ENCODE data around the gene MED8.
"Not testable (repeated sequence)": the region's sequence is repeated elsewhere in the genome, so short reads cannot be mapped to it uniquely, and the experiment has no call there.

MED8 gene

DNA sequence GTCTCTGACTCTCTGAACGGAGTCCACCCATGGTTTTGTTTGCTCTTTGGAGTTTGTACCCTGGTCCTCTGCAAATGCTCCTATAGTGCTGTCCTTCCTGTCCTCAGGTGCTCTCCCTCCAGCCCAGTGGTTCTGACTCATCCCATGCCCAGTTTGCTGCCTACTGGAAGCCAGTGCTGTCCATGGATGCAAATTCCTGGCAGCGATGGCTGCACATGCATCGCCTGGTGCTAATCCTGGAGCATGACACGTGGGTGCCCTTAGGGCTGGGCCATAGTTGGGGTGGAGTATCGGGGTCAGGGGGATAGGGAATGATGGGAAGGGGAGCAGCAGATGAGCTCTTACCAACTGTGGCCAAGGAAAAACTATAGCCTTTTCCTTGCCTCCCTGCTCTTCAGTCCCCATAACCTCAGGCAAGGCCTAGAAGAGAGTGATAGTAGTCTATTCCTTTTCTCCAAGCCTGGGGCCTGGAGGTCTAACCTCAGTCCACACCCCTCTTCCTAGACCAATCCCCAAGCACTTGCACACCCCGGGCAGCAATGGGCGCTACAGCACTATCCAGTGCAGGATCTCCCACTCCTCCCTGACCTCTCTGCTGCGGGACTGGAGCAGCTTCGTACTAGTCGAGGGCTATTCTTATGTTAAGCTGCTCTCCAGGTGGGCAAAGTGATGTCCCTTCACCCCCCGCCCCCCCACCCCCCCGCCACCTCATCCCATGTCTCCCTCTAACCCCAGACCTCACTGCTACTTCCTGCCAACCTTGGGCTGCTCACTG lies 32.6 kb upstream of the MED8 start:
- no peak for DNase-seq

DNA sequence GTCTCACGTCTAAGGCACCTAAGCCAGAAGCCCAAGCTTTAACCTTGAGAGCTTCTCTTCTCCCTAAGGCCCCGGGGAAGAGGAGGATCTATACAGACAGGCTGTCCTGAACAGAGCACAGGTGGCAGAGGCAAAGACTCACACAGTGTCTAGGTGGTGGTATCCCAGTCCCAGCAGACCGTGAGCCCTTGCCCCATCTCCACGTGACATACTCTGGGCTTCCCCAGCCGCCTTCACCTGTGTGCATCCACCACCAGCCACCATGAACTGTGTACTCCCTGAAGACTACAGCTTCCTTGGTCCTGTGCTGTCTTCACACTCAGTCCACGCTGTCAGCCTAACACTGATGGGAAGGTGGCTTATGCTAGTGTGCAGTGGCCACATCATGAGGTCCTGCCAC lies 31.8 kb upstream of the MED8 start:
- no peak for DNase-seq

DNA sequence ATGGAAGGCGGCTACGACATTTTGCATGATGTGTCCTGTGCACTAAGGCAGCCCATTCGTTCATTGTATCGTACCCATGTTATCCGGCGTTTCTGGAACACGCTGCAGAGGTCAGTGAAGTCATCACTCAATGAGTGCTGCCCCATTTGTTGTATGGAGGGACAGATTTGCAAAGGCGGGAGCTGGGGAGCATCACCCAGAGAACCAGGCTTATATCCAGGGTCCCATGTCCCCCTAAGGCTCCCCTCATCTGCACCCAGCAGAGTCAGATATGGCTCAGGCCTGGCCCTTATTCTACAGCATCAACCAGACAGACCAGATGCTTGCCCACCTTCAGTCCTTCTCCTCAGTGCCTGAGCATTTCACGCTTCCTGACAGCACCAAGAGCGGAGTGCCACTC lies 31.3 kb upstream of the MED8 start:
- no peak for DNase-seq

DNA sequence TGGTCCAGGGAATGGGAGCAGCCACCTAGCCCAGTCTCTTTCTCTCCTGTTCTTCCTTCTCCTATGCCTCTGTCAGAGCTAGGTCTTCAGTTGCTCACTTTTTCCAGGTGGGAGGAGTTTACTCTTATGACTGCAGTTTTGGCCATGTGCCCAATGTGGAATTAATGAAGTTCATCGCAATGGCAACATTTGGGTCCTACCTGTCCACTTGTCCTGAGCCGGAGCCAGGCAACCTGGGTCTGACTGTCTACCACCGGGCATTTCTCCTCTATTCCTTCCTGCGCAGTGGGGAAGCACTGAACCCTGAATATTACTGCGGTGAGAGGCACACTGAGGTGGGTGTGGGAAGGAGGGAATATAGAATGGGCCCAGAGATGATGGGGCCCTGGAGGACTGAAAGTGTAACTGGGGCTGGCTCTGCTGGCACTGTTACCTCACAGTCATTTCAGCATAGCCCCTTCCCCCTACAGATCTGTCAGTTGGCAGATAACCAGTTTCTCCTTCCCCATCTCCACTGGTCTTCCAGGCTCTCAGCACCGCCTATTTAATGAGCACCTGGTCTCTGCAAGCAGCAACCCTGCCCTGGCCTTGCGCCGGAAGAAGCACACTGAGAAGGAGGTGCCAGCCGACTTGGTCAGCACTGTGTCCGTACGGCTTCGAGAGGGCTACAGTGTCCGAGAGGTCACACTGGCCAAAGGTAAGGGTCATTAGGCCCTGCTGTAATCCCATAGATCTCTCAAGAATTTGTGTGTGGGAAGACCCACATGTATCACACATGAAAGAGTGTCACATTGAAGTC lies 30.2 kb upstream of the MED8 start:
- DNase-seq = no peak

DNA sequence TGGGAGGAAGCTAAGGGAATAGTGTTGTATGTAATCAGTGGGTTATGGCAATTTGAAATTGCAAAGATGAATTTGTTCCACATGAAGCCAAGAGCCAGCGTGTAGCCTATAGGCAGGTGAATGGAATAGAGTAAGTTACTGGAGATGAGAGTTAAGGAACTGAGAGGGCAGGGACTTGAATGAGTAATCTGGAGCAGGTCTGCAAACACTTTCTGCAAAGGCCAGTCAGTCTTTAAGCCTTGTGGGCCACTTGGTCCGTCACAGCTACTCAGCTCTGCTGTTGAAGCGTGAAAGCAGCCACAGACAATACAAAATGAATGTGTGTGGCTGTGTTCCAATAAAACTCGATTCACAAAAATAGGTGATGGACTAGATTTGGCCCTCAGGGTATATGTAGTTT lies 29.3 kb upstream of the MED8 start:
- DNase-seq = no peak

DNA sequence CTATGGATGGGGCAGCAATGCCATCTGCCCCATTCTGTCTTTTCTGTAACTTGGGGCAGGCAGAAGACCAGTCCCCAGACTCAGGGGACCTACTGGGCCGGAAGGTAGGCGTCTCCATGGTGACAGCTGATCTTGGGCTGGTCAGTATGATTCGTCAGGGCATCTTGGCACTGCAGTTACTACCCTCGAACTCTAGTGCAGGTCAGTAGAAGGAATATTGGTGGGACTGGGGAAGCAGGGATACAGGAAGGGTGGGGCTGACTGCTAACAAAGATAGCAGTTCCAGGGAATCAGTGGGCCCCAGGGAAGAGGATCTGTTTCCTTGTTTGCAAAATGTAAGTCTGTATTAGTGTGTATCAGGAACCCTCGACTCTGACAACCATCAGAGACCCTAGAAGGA lies 26.3 kb upstream of the MED8 start:
- DNase-seq = no peak

DNA sequence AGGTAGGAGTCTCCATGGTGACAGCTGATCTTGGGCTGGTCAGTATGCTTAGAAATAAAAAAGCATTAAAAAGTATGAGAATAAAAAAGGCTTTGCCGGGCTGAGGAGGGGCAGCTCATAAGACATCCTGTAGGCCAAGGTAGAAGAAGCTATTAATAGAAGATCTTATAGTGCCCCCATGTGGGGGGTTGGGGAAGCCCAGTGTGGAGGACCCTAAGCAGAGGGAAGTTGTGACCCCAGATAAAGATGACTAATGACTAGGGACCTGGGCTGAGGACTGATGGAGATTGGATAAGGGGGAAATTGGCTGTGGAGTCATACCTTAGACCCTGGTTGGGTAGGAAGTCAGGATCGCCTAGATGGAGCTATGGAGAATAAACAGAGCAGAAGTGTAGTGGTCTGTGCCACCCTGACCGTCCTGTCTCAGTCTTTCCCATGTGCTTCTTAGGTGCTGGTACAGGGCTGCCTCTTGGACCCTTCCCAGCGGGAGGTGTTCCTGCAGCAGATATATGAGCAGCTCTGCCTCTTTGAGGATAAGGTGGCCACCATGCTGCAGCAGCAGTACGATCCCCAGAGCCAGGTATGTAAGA lies 25.1 kb upstream of the MED8 start:
- peak; percentile 62 to 74 for DNase-seq

DNA sequence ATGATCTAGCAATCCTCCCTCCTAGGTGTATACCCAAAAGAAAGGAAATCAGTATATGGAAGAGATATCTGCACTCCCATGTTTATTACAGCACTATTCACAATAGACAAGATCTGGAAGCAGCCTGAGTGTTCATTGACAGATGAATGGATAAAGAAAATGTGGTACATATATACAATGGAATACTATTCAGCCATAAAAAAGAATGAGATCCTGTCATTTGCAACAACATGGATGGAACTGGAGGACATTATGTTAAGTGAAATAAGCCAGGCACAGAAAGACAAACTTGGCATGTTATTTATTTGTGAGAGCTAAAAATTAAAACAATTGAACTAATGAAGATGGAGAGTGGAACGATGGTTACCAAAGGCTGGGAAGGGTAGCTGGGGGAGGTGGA lies 23.8 kb upstream of the MED8 start:
- DNase-seq = not testable (repeated sequence)

DNA sequence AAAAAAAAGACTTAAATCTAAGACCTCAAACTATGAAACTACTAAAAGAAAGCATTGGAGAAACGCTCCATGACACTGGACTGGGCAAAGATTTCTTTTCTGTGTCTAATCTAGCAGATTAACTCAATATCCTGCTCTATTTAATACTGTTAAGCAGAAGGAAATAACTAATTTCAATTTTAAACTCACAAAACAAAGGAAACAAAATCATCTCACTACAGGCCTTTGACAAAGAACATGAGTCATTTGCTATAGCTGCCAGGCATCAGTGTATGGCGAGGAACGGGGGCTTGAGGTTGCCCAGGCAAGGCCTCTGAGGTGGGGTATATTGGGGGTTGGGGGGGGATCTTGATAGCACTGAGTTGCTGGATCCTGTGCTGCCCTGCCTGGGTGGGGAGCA lies 21.0 kb upstream of the MED8 start:
- no peak for DNase-seq

DNA sequence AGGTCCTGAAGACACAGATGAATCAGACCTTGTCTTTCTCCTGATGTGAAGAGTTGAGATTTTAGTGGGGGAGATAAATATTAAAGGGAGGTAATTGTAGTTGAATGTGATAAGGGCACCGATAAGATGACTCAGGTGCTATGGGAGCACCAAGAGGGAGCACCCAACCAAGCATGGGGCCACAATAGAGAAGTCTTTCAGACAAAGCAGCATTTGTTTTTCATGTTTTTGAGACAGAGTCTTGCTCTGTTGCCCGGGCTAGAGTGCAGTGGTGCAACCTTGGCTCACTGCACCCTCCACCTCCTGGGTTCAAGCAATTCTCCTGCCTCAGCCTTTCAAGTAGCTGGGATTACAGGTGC lies 16.3 kb upstream of the MED8 start:
- DNase-seq = no peak

DNA sequence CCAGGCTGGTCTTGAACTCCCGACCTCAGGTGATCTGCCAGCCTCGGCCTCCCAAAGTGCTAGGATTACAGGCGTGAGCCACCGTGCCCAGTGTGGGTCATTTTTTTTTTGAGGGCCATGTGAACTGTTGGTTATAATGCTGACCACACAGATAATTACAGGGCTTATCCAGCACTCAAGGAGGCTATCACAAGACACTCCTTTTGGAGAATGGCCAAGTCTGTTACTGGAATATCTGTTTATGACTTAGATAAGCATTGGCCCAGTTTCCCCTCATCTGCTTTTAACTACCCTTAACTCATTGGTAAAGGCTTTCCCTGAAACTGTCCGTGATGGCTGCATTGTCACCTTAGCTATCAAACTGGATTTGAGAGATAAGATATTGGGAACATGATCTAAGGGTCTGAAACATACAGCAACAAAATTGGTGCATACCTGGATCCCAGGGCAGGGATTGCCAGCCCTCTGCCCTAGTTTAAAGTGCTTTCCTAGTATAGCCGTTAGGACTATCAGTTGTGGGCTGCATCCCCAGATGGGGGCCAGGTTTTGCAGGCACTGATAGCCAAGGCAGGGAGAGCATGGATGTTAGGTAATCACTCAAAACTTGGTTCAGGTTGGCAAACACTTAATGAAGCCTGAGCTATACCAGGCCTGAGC lies 15.7 kb upstream of the MED8 start:
- DNase-seq = no peak

DNA sequence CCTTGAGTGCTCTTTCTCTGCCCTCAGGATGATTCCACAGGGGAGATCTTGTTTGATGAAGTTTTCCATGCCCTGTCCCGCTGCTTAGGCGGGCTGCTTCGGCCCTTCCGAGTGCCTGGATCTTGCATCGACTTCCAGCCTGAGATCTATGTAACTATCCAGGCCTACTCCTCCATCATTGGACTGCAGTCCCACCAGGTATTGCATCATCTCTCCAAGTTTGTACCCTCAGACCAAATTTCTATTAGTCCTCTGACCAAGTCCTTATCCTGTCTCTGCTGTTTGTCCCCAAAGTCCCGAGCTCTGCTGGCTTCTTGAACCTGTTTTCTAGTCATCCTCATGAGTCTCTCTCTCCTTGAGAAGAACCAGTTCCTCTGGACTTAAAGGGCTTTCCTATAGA lies 14.8 kb upstream of the MED8 start:
- DNase-seq = no peak

DNA sequence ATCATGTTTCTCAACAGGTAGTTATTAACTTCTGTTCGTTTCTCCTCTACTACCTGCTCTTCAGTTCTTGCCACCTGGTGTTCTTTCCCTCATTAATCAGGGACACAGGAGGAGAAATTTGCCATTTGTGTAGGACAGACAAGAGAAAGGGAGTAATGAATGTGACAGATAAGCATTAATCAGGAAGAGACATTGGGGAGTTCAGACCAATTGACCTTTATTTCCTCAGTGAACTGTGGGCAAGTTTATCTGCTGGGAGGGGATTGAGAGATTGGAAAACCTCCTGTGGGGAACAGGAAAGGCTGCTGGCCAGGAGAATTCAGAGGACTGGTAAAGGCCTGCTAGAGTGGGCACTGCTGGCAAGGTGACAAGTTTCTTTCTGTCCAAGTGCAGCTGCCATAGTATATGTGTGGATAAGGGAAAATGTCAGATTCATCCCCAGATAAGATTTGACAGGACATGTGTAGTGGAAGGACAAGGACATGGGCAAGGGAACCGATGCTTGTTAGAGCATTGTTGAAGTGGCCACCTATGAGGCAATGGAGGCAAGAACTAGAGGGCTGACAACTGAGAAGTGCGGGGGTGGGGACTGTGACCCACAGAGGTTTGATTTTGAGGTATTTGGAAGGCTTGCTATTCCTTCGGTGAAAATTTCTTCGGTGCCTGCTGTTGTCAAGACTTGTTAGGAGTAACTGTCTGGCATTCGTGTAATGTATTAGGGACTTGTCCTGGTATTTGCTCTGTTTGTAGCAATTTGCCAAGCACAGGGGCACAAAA lies 12.7 kb upstream of the MED8 start:
- no peak for DNase-seq

DNA sequence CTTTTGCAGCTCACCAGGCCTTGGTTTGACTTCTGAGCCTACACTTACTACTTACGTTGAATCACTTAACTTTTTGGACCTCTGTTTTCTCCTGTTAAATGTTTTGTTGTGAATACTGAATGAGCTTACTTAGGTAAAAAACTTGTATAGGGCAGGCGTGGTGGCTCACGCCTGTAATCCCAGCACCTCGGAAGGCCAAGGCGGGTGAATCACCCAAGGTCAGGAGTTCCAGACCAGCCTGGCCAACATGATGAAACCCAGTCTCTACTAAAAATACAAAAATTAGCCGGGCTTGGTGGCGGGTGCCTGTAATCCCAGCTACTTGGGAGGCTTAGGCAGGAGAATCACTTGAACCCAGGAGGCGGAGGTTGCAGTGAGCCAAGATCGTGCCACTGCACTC lies 10.8 kb upstream of the MED8 start:
- not testable (repeated sequence) for DNase-seq

DNA sequence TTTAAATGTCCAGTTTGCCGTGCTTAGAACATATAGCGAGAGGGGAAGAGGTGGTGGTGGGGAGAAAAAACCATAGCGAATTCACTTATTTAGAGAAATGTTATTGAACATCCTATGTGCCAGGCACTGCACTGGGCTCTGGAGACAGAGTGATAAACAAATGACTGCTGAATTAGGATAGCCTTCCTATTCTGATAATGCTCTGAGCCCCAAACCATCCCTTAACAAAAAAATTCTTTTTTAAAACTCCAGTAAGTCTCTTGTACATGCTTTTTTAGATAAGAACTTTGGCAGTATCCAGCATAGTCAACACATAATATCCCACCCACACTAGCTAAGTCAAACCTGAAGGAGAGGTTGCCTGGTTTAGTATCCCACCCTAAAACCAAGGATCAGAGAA lies 8.6 kb upstream of the MED8 start:
- DNase-seq = no peak

DNA sequence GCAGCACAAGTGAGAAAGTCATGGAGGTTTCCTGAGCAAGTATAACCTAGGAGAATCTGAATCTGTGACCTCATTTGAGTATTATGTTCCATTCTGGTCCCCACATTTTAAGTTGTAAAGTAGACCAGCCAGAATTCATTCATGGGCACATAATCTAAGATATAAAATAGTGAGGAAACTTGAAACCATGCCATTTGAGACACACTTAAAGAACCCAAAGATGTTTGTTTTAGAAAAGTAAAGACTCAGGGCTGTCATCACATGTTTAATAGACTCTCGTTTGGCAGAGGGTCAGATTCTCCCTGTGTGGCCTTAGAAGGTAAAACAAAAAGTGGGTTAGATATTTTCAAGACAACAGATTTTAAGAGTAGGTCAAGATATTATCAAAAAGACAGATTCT lies 6.5 kb upstream of the MED8 start:
- DNase-seq = no peak

DNA sequence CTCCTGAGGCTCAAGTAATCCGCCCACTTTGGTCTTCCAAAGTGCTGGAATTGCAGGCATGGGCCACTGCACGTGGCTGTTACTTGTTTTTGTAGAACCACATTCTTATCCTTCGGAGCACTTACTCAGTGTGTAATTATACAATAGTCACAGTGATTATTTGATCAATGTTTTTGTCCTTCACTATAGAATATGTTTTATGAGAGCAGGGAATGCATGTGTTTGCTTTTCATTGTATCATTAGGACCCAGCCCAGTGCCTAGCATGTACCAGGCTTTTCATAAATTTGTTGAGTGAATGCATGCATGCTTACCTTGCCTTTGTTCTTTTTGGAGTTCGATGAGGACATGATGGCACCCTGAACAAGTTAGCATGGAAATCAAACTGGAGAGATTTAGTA lies 5.9 kb upstream of the MED8 start:
- no peak for DNase-seq

DNA sequence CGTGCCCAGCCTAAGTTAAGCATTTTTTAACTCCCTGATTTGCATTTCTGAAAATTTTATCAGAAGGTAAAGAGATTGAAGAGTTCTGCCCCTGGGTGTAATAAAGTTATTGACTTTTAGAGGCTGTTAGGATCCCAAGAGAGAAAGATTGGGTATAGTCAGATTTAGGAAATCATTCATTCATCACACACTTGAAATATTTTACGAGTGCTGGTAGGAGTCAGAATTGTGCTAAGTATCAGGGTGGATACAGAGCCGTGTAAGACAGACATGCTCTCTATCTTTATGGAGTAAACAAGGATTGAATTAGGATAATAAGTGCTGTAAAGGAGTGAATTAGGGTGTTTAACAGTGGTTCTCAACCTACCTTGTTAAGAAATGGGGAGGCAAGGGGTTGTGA lies 3.1 kb upstream of the MED8 start:
- no peak for DNase-seq

DNA sequence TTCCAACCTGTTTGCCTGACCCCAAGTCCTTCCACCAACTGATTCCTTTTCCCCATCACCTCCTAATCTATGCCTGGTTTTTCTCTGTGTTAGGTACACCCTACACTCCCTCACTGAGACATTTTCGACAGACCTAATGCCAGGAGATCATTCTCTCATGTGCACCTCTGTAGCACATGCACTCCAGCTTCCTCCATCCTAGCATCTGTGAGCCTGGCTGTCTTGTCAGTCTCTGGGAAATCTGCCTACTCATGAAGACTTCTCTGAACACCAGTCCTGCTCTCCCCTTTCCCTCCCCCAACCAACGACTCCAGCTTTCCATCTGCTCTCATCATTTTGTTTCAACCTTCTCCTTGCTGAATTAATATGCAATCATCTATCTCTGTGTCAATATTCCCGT lies 987 bp downstream of the MED8 start:
- no peak for DNase-seq

DNA sequence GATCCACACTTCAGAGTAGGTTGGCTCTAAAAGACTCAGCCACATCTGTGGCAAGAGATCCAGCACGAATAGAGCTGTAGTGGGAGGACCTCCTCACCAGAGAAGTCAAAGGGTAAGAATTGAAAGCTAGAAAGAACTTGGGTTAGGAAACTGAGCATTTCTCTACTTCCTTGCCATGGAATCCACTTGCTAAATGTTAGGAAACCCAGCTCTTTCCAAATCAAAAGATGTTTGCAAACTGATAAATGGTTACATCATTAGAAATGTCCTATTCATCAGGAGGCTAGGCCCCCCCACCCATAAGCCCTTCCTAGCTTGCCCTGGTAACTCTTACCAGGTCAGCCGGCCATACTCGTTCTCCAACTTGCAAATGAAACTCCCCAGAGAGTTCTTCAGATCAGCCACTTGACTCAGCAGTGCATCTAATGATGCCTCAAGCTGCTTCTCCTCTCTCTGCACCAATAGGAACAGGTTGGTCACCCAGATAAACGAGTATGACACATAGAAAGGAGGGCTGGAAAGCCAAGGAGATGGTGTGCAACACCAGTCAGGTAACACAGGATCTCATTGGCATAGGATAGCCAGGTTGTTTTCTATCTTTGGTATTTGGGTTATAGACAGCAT lies 1.5 kb downstream of the MED8 start:
- DNase-seq = no peak

DNA sequence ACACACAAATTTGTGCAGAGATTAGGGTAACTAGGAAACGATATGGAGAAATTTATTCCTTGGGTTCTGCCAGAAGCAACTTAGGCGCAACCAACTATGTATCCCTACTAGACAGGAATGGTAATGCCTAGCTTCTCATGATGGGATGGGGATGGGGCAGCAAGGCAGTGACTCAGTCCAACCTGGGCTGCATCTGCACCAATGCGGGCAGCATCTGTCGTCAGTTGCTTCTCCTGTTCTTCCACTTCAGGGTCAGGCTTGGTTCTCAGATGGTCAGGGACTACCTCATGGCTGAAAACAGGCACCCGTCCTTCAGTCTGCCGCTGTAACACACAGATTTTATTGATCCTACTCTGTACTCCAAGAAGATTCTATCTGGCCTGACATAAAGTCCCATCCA lies 2.9 kb downstream of the MED8 start:
- DNase-seq = no peak

DNA sequence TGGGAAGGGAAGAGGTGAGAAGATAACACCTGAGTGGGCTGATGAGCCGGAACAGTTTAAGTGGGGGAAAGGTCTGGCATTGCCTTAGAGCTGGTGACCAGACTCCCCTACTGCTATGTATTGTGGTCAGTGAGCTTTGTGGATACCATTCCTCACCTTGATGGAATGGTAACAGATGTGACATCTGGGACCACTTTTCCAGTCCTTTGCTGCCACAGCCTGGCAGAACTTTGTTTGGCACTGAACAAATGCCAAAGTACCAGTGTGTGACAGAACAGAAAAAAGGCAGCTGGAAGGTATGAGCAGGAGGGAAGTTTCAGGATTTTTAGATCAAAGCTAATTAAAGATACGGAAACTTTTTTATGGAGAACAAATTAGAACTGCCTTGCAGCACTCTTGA lies 6.2 kb downstream of the MED8 start:
- no peak for DNase-seq
